ENCODE measurements around the gene SLC27A2. TPM values are rescaled to one million over a fixed set of nuclear protein-coding genes. Genes with fewer than 3 reads are reported as not detected.

SLC27A2 gene
- total RNA-seq, 1 donor from 2014 or later = 22.9 TPM

- DNase-seq (ENCODE audit: low spot score) = no peak
Measured at GRCh38 chr15:50238255-50238654, 56.3 kb downstream of the SLC27A2 start.

- DNase-seq (ENCODE audit: low spot score) = no peak
Measured at GRCh38 chr15:50241684-50242450, 59.9 kb downstream of the SLC27A2 start.

- DNase-seq (ENCODE audit: low spot score) = no peak
Measured at GRCh38 chr15:50244153-50244552, 62.2 kb downstream of the SLC27A2 start.

GRCh38 chr15:50244959-50245624, 63.1 kb downstream of the SLC27A2 start:
- no peak for DNase-seq (ENCODE audit: low spot score)

- no peak for DNase-seq (ENCODE audit: low spot score)
Measured at GRCh38 chr15:50246631-50247030, 64.6 kb downstream of the SLC27A2 start.

- DNase-seq (ENCODE audit: low spot score) = no peak
Measured at GRCh38 chr15:50247819-50248655, 66.0 kb downstream of the SLC27A2 start.

GRCh38 chr15:50248994-50249582, 67.1 kb downstream of the SLC27A2 start:
- no peak for DNase-seq (ENCODE audit: low spot score)

- DNase-seq (ENCODE audit: low spot score) = no peak
Measured at GRCh38 chr15:50249704-50250103, 67.7 kb downstream of the SLC27A2 start.

GRCh38 chr15:50250760-50251394, 68.9 kb downstream of the SLC27A2 start:
- DNase-seq (ENCODE audit: low spot score) = no peak

- DNase-seq (ENCODE audit: low spot score) = no peak
Measured at GRCh38 chr15:50251638-50252182, 69.7 kb downstream of the SLC27A2 start.

GRCh38 chr15:50252556-50252955, 70.6 kb downstream of the SLC27A2 start:
- DNase-seq (ENCODE audit: low spot score) = no peak

GRCh38 chr15:50256188-50257041, 74.4 kb downstream of the SLC27A2 start:
- no peak for DNase-seq (ENCODE audit: low spot score)

- no peak for DNase-seq (ENCODE audit: low spot score)
Measured at GRCh38 chr15:50257332-50257731, 75.3 kb downstream of the SLC27A2 start.

- DNase-seq (ENCODE audit: low spot score) = no peak
Measured at GRCh38 chr15:50257924-50258323, 75.9 kb downstream of the SLC27A2 start.

- no peak for DNase-seq (ENCODE audit: low spot score)
Measured at GRCh38 chr15:50259276-50259675, 77.3 kb downstream of the SLC27A2 start.

- DNase-seq (ENCODE audit: low spot score) = no peak
Measured at GRCh38 chr15:50260969-50261496, 79.0 kb downstream of the SLC27A2 start.

GRCh38 chr15:50261981-50262380, 80.0 kb downstream of the SLC27A2 start:
- DNase-seq (ENCODE audit: low spot score) = no peak

GRCh38 chr15:50262533-50262932, 80.5 kb downstream of the SLC27A2 start:
- DNase-seq (ENCODE audit: low spot score) = no peak

- no peak for DNase-seq (ENCODE audit: low spot score)
Measured at GRCh38 chr15:50265620-50266019, 83.6 kb downstream of the SLC27A2 start, which contains the start of gene HDC. HDC (minus strand) TSS chr15:50265726; CDS start chr15:50265623, 103 bp downstream.

GRCh38 chr15:50267577-50267976, 85.6 kb downstream of the SLC27A2 start:
- DNase-seq (ENCODE audit: low spot score) = no peak
